H1 (cell line): Measurements from ENCODE around the gene LSM4. TPM values are rescaled to one million over a fixed set of nuclear protein-coding genes. Genes with fewer than 3 reads are reported as not detected.

Experiments used
- ATF2 ChIP-seq: IDR thresholded peaks from 2 replicates; pipeline ENCODE4 v1.6.1; 2012; ENCODE audit warnings: low read length, inconsistent platforms
- CEBPB ChIP-seq: IDR thresholded peaks from 2 replicates; pipeline ENCODE4 v1.6.1; 2012; ENCODE audit warnings: low read depth, low read length
- CHD2 ChIP-seq: IDR thresholded peaks from 2 replicates; pipeline ENCODE4 v1.6.1; 2012; ENCODE audit warnings: low read length, improper control_type of control experiment
- FOSL1 ChIP-seq: IDR thresholded peaks from 2 replicates; pipeline ENCODE4 v1.6.1; 2011; ENCODE audit warnings: mild to moderate bottlenecking, low read depth, low read length, moderate library complexity; ENCODE audit not compliant: insufficient read depth
- HDAC6 ChIP-seq: IDR thresholded peaks from one replicate; pipeline ENCODE4 v1.7.1; 2012; ENCODE audit warnings: low read depth, mild to moderate bottlenecking, inconsistent platforms, low read length, moderate library complexity
- RFX5 ChIP-seq: IDR thresholded peaks from 2 replicates; pipeline ENCODE4 v1.6.1; 2011; ENCODE audit warnings: low read depth, low read length, improper control_type of control experiment, borderline replicate concordance
- SIRT6 ChIP-seq: IDR thresholded peaks from one replicate; pipeline ENCODE4 v1.7.1; 2012; ENCODE audit warnings: low read length, inconsistent platforms
- polyA plus RNA-seq, 7 experiments: library from polyadenylated mRNA; depleted of rRNA in 3 of 7; stranded (reverse) in 5 of 7; unstranded in 2 of 7; fragments of >200 nt in 5 of 7; fragments of 200-250 nt in 2 of 7; gene quantifications; 1 replicate in 5 of 7; 2 replicates in 1 of 7; 4 replicates in 1 of 7; pipeline versions ENCODE4 v1.2.1 to v1.2.3, GENCODE V29; 2011 to 2013; ENCODE audit warnings: missing spikeins in 2 of 7, mixed read lengths in 2 of 7
- total RNA-seq: library from RNA; stranded (reverse); fragmentation: NEBNext Ultra II Directional; extraction: Animal tissue kit (Norgen Biotek cat#: 25700); gene quantifications from 2 replicates; pipeline ENCODE4 v1.2.1, GENCODE V29; 2021
- TF ChIP-seq, protein P1 (sequence below): IDR thresholded peaks from 2 replicates; pipeline ENCODE4 v1.6.1; 2011; ENCODE audit warnings: low read depth, mild to moderate bottlenecking, low read length; ENCODE audit not compliant: insufficient read depth

The LSM4 gene
- total and polyA plus RNA-seq, 2 of the 8 experiments (the other 6 are each of a cell fraction or from before 2014, with no cell fraction given): 302 to 319 TPM

DNA sequence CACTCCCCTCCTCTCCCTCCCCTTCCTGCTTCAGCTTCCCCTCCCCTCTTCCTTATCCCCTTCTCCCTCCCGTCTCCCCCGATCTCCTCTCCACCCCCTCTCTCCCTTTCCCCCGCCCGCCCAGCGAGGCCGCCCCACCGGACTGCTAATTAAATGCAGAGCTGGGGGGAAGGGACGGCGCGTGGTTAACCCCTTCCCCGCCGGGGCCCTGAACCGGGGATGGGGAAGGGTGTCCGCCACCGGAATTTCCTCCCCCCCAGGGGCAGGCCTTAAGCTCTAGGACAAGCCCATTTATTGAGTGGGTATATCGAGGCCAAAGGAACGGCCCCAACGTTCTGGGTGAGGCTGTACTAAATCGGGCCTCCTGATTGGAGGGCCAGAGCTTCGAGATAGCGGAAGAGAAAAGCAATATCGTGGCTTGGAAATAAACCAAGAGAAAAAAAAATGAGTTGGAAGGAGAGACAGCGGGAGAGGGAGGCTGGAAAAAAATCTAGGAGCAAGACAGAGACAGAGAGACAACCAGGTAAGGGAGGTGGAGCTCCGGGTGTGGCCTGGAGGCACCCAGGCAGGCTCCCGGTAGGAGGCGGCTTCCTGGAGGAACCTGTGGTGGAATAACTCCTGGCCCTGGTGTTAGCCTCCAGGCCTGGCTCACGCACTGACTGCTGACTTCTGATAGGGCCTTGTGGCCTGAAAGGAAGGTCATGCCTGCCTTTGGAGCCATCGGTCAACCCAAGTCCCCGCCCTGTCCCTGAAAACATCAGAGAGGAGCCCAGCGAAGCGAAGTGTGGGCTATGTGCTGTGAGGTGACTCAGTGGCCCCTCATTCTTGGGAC lies 29.9 kb downstream of the LSM4 start (continued):
- TF ChIP-seq FOSL1 (no peak), CEBPB (no peak), ATF2 (no peak), RFX5 (no peak), CHD2 (no peak), SIRT6 (no peak), HDAC6 (no peak)
- TF ChIP-seq, protein P1, sequence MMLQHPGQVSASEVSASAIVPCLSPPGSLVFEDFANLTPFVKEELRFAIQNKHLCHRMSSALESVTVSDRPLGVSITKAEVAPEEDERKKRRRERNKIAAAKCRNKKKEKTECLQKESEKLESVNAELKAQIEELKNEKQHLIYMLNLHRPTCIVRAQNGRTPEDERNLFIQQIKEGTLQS: no peak
